ENCODE measurements around the gene PSMB1.

- TF ChIP-seq CTCF (IDR thresholded peaks at IDR 0.05; ENCODE audit: extremely low read depth in 1 of 2, insufficient read depth in 1 of 2, low read depth in 1 of 2, low read length in 2 of 2) (no peak), POLR2A (IDR thresholded peaks at IDR 0.05; ENCODE audit: low read depth, low read length) (no peak), MYC (IDR thresholded peaks at IDR 0.05; ENCODE audit: low read depth, low read length) (no peak), JUN (IDR thresholded peaks at IDR 0.05; ENCODE audit: borderline replicate concordance, insufficient read depth, insufficient read length, low read depth) (no peak), MAX (IDR thresholded peaks at IDR 0.05; ENCODE audit: insufficient read depth, insufficient read length) (no peak), EZH2 (IDR thresholded peaks at IDR 0.05; ENCODE audit: borderline replicate concordance, low read depth, low read length, severe bottlenecking) (no peak)
Observed at GRCh38 chr6:170509723-170510018, 43.4 kb downstream of the PSMB1 start.
